Erythroblast (primary cell): Measurements from ENCODE around the gene BFSP1.
A peak's percentile ranks its signal among the peaks of the same experiment; 100 is the strongest.

Source experiments
- DNase-seq, 2 experiments: peaks; one replicate each; lab custom pipeline; 2025; lab: John Stamatoyannopoulos, UW
- GATA1 ChIP-seq: IDR thresholded peaks from 2 replicates; pipeline ENCODE4 v1.6.1; 2011; ENCODE audit warnings: low read depth, mild to moderate bottlenecking, control low read depth, low read length, moderate library complexity
- POLR2A ChIP-seq: IDR thresholded peaks from 2 replicates; pipeline ENCODE4 v1.6.1; 2011; ENCODE audit warnings: mild to moderate bottlenecking, low read length

The BFSP1 gene

DNA sequence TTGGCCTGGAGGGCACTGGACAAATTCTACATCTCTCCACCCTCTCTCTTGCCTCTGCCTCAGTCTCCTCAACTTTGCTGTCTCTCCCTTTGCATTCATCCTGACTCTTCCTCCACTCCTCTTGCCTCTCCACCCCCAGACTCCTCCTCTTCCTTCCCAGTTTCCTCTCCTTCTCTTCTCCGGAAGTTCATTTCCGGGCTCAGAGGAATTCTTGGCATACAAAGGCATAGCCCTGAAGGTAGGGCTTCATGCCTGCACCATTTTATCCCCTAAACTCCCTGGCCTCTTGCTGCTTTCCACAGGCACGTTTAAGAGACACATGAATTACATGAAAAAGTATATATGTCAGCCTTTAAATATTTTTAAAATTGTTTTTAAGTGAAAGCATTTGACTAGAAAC lies 10.6 kb downstream of the BFSP1 start:
- TF ChIP-seq POLR2A (no peak), GATA1 (no peak)

GRCh38 chr20:17519606-17520285 lies 11.4 kb downstream of the BFSP1 start:
- DNase-seq, result no peak
- TF ChIP-seq POLR2A (no peak), GATA1 (no peak)

More for the DNA sequence above, 10.6 kb downstream of the BFSP1 start:
- no peak for DNase-seq

GRCh38 chr20:17518339-17519052 lies 12.7 kb downstream of the BFSP1 start:
- no peak for DNase-seq
- no peak for TF ChIP-seq POLR2A
- no peak for TF ChIP-seq GATA1

DNA sequence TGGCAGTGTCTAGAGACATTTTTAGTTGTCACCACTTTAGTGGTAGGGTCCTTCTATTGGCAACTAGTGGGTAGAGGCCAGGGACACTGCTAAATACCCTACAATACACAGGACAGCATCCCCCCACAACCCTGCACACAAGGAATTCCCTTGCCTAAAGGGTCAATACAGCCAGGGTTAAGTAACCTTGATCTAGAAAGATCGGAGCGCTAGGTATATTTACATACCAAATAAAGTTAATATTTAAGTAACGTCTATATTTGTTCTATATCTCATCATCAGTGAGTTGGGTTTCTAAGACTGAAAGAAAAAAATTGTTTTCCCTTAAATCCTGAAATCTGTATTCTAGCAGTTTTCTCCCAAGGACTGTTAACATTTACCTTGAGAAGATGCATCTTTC lies 16.1 kb downstream of the BFSP1 start:
- no peak for DNase-seq
- no peak for TF ChIP-seq POLR2A
- TF ChIP-seq GATA1, result no peak

GRCh38 chr20:17513939-17514338 lies 17.2 kb downstream of the BFSP1 start:
- TF ChIP-seq GATA1 (no peak), POLR2A (no peak)
- DNase-seq, result no peak

- TF ChIP-seq POLR2A (no peak), GATA1 (no peak)
- DNase-seq, result no peak
These were observed 19.8 kb downstream of the BFSP1 start for GRCh38 chr20:17511401-17511800.

DNA sequence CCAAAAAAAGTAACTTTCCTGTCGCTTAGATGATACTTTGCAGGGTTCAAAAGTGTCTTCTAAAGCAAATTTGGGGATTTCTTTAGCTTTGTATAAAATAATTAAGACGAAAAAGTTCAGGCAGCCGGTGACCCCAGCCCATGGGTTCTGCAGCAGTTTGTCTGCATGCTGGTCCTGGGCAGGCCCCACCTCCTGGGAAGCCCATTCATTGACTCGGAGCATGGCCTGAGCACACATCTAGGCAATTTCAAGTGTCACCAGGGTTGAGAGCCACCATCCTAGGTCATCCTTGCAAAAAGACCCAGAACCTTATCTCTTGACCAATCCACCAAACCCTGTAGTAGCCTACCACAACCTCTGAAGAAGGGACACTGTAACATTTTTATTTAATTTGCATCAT lies 20.6 kb downstream of the BFSP1 start:
- TF ChIP-seq POLR2A (no peak), GATA1 (no peak)
- no peak for DNase-seq

DNA sequence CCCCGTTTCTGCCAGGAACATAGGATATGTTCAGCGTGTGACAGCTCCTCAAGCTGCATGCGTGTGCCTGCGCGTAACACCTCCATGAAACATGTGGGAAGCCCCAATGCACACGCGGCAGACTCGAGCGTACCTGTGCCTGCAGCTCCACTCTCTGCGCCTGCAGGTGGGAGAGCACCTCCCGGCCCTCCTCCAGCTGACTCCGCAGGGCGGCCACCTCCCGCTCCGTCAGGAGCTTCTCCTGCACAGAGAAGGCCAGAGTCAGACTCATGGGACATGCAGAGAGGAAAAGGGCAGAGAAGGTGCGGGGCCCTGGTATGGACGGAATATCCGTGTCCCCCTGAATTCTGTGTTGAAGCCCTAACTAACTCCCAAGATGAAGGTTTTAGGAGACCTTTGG lies 22.4 kb downstream of the BFSP1 start:
- TF ChIP-seq POLR2A (no peak), GATA1 (no peak)

GRCh38 chr20:17507531-17507930 lies 23.6 kb downstream of the BFSP1 start:
- TF ChIP-seq POLR2A (no peak), GATA1 (no peak)
- no peak for DNase-seq

More for the DNA sequence above, 22.4 kb downstream of the BFSP1 start:
- DNase-seq, result no peak

DNA sequence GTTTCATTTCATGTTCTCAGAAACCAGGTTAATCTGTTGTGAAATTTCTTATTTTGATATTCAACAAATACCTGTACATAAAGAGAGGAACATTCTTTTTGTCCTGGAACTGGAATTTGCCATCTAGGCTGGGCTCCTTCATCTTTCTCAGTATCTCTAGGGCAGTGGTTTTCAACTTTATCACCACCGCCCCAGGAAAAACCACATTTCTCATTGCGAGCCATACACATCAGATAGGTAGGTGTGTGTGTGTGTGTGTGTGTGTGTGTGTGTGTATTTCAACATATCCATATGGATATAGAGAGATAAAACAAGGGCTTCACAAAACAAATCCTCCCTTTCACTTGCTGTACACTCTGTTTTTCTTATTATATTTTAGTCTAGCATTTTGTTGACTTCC lies 24.1 kb downstream of the BFSP1 start:
- no peak for TF ChIP-seq GATA1
- TF ChIP-seq POLR2A, result no peak
- DNase-seq, result peak; percentile 57 to 78

- TF ChIP-seq GATA1 (no peak), POLR2A (no peak)
- DNase-seq, result peak; percentile 59 to 76
These were observed 25.3 kb downstream of the BFSP1 start for GRCh38 chr20:17505636-17506517.

DNA sequence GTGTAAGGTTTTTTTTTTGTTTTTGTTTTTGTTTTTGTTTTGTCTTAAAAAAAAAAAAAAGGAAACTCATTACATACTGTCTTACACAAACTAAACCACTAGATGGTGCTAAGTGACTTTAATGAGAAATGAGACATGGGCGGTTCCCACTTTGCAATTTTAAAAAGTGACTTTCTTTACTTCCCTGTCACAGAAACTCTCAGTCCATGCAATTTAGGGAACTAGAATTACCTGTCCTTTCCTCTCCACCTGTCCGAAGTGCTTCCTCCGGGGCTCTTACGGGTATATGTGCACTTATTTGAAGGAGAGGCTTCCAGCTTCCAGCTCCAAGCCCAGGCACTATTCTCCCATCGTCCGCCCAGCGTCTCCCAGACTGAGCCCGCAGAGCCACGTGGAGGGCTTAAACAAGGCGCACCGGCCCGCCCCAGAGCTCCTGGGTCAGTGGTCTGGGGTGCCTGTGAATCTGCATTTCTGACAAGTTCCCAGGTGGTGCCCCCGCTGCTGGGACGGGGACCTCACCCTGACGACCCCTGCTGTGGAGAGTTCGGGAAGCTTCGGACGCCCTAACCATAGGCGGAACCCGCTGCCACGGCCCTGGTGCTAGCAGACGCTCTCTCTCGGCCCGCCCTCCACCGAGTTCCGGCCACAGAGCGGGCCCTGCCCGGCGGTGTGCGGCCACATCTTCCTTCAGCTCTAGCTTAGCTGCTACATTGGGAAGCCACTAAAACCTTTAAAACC lies 26.1 kb downstream of the BFSP1 start:
- DNase-seq, result peak; percentile 82
- TF ChIP-seq POLR2A (peak; percentile 30), GATA1 (no peak)
